ENCODE data around the gene CASP9. TPM values are rescaled to one million over a fixed set of nuclear protein-coding genes. Genes with fewer than 3 reads are reported as not detected.

CASP9 gene
- total RNA-seq, 1 experiment from 2014 or later = 12.4 TPM

- no peak for TF ChIP-seq CTCF (conservative IDR thresholded peaks at IDR 0.05)
- no peak for TF ChIP-seq EZH2 (IDR thresholded peaks at IDR 0.05; ENCODE audit: low read depth)
- Histone ChIP-seq H3K36me3 (ENCODE audit: low read depth) (no peaks in the 10 kb centered on the region), H3K4me2 (no peak overlapping the region), H4K20me1 (ENCODE audit: insufficient read depth) (no peaks in the 10 kb centered on the region), H2AFZ (no peak overlapping the region), H3K9me3 (ENCODE audit: insufficient read depth, low read depth) (no peaks in the 10 kb centered on the region), H3F3A (ENCODE audit: insufficient read depth, low read depth) (no peaks in the 10 kb centered on the region), H3K27me3 (ENCODE audit: insufficient read depth, low read depth) (no peaks in the 10 kb centered on the region), H3K4me1 (replicated peaks; ENCODE audit: insufficient read depth) (no peaks in the 10 kb centered on the region), H3K9me2 (ENCODE audit: insufficient read depth) (no peaks in the 10 kb centered on the region), H3K27ac (no peak overlapping the region), H3K79me2 (ENCODE audit: low read depth) (no peaks in the 10 kb centered on the region), H3K4me3 (no peak overlapping the region)
- ChIA-PET CTCF (no interaction called here), POLR2A (ENCODE audit: unreplicated experiment) (interaction anchor here (0.6 kb wide), 1 partner anchor 15 kb away, joined by 9 read pairs; no protein-coding TSS in a partner anchor)
- intact Hi-C loops (cut with micrococcal nuclease; ENCODE audit: unreplicated experiment) = no loop called here
- BruUV-seq (replicated peaks) = no TSS peak
- DNase-seq = no peak
Measured at GRCh38 chr1:15570861-15571260, 46.8 kb upstream of the CASP9 start.

GRCh38 chr1:15568387-15569073 is 44.5 kb upstream of the CASP9 start:
- Histone ChIP-seq H3K4me3 (no peak overlapping the region), H3K4me1 (replicated peaks; ENCODE audit: insufficient read depth) (no peaks in the 10 kb centered on the region), H3K9me2 (ENCODE audit: insufficient read depth) (no peaks in the 10 kb centered on the region), H3K27ac (no peak overlapping the region), H3K27me3 (ENCODE audit: insufficient read depth, low read depth) (no peaks in the 10 kb centered on the region), H3F3A (ENCODE audit: insufficient read depth, low read depth) (no peaks in the 10 kb centered on the region), H4K20me1 (ENCODE audit: insufficient read depth) (no peaks in the 10 kb centered on the region), H3K9me3 (ENCODE audit: insufficient read depth, low read depth) (no peaks in the 10 kb centered on the region), H3K36me3 (ENCODE audit: low read depth) (no peaks in the 10 kb centered on the region), H3K79me2 (ENCODE audit: low read depth) (no peaks in the 10 kb centered on the region), H2AFZ (no peak overlapping the region), H3K4me2 (no peak overlapping the region)
- intact Hi-C loops (cut with micrococcal nuclease; ENCODE audit: unreplicated experiment) = no loop called here
- TF ChIP-seq CTCF (conservative IDR thresholded peaks at IDR 0.05) (no peak), EZH2 (IDR thresholded peaks at IDR 0.05; ENCODE audit: low read depth) (no peak)
- BruUV-seq (replicated peaks) = no TSS peak
- no peak for DNase-seq
- POLR2A ChIA-PET (ENCODE audit: unreplicated experiment) = no interaction called here
- CTCF ChIA-PET = no interaction called here

GRCh38 chr1:15559189-15559810 is 35.3 kb upstream of the CASP9 start:
- no peaks in the 10 kb centered on the region for H3K9me3 ChIP-seq (ENCODE audit: insufficient read depth, low read depth)
- peaks cover 39% of the 10 kb centered on the region for H3F3A ChIP-seq (ENCODE audit: insufficient read depth, low read depth)
- H3K79me2 ChIP-seq (ENCODE audit: low read depth) = no peaks in the 10 kb centered on the region
- TF ChIP-seq CTCF (conservative IDR thresholded peaks at IDR 0.05) (no peak), EZH2 (IDR thresholded peaks at IDR 0.05; ENCODE audit: low read depth) (no peak)
- peak overlapping the region; percentile 79 for H3K4me2 ChIP-seq
- peak overlapping the region; percentile 41; the same call in 1 of the 2 replicates for H3K4me3 ChIP-seq
- peaks cover 36% of the 10 kb centered on the region for H3K4me1 ChIP-seq (replicated peaks; ENCODE audit: insufficient read depth)
- no TSS peak for BruUV-seq (replicated peaks)
- no peaks in the 10 kb centered on the region for H3K36me3 ChIP-seq (ENCODE audit: low read depth)
- no peaks in the 10 kb centered on the region for H4K20me1 ChIP-seq (ENCODE audit: insufficient read depth)
- ChIA-PET CTCF (no interaction called here), POLR2A (ENCODE audit: unreplicated experiment) (interaction anchor here (0.6 kb wide), 1 partner anchor 32 kb away, joined by 3 read pairs; the partner anchor contains the start of gene DNAJC16)
- DNase-seq = peak; percentile 44 to 89
- H3K9me2 ChIP-seq (ENCODE audit: insufficient read depth) = no peaks in the 10 kb centered on the region
- H3K27ac ChIP-seq = peak overlapping the region; percentile 99
- intact Hi-C loops (cut with micrococcal nuclease; ENCODE audit: unreplicated experiment) = loop anchor here (1.0 to 2.0 kb wide), 2 partner anchors 32 to 58 kb away; partner anchors contain the start of genes DDI2 and DNAJC16
- H3K27me3 ChIP-seq (ENCODE audit: insufficient read depth, low read depth) = no peaks in the 10 kb centered on the region
- H2AFZ ChIP-seq = peak overlapping the region; percentile 75; the same call in 1 of the 2 replicates

Data from PC-9 (cell line).